K562 (cell line): ENCODE measurements around the gene ANKRD11. TPM values are rescaled to one million over a fixed set of nuclear protein-coding genes. Genes with fewer than 3 reads are reported as not detected.

Experiments
- ATF7 ChIP-seq: fragments of 450-650 bp; IDR thresholded peaks from 2 replicates; pipeline ENCODE4 v1.7.1; 2014; ENCODE audit warnings: mild to moderate bottlenecking, moderate library complexity
- DIDO1 ChIP-seq: fragments of 450-650 bp; IDR thresholded peaks from 2 replicates; pipeline ENCODE4 v1.6.1; 2016; ENCODE audit warnings: low read depth, missing biosample characterization, missing genetic modification characterization
- KLF16 ChIP-seq: IDR thresholded peaks from 2 replicates; pipeline ENCODE4 v1.6.1; 2016; ENCODE audit warnings: antibody characterized with exemption
- SETDB1 ChIP-seq: IDR thresholded peaks from one replicate; pipeline ENCODE4 v1.6.1; 2012; ENCODE audit warnings: low read length, control low read depth, inconsistent platforms
- ZBED1 ChIP-seq: IDR thresholded peaks from 2 replicates; pipeline ENCODE4 v1.6.1; 2014
- ZNF184 ChIP-seq: sonication (generic); formaldehyde crosslinking; IDR thresholded peaks from 2 replicates; pipeline ENCODE4 v1.5.0; 2020; ENCODE audit warnings: missing genetic modification reagents
- polyA plus RNA-seq, 8 experiments: library from polyadenylated mRNA; depleted of rRNA in 4 of 8; stranded (reverse) in 5 of 8; unstranded in 3 of 8; fragments of >200 nt; fragmentation: Nextera tagmentation in 2 of 8; fragmentation: Illumina TruSeq in 1 of 8; extraction: Ambion mirVana in 2 of 8; extraction: Trizol in 1 of 8; gene quantifications; 2 replicates each; pipeline versions ENCODE4 v1.2.1 to v1.2.3, GENCODE V29; 2011 to 2014; ENCODE audit warnings: inconsistent platforms in 1 of 8, missing spikeins in 1 of 8
- total RNA-seq, 7 experiments: library from RNA; depleted of rRNA in 6 of 7; stranded (reverse); fragments of >200 nt in 6 of 7; fragmentation: Illumina TruSeq in 2 of 7; extraction: Trizol in 2 of 7; gene quantifications; 2 replicates each; pipeline versions ENCODE4 v1.2.1 to v1.2.3, GENCODE V29; 2011 to 2021; ENCODE audit warnings: low replicate concordance in 1 of 7
- TF ChIP-seq, protein P1 (sequence below): sonication (generic); formaldehyde crosslinking; IDR thresholded peaks from 2 replicates; pipeline ENCODE4 v1.8.0; 2023; ENCODE audit warnings: mild to moderate bottlenecking, missing genetic modification reagents
- TF ChIP-seq, protein P2 (sequence below), 2 experiments: IDR thresholded peaks; 2 replicates each; pipeline ENCODE4 v1.6.1; 2011; ENCODE audit warnings: borderline replicate concordance in 1 of 2, control low read depth in 1 of 2, low read depth in 1 of 2, low read length in 1 of 2, mild to moderate bottlenecking in 1 of 2, mixed read lengths in 1 of 2, moderate library complexity in 1 of 2; ENCODE audit not compliant: insufficient read depth in 1 of 2, insufficient read length in 1 of 2, poor library complexity in 1 of 2, severe bottlenecking in 1 of 2; ENCODE audit errors: extremely low read depth in 1 of 2

ANKRD11 gene
- total and polyA plus RNA-seq, 9 of the 15 experiments (the other 6 are each of a cell fraction or from before 2014, with no cell fraction given), result 4.7 to 126 (median 31.7) TPM

DNA sequence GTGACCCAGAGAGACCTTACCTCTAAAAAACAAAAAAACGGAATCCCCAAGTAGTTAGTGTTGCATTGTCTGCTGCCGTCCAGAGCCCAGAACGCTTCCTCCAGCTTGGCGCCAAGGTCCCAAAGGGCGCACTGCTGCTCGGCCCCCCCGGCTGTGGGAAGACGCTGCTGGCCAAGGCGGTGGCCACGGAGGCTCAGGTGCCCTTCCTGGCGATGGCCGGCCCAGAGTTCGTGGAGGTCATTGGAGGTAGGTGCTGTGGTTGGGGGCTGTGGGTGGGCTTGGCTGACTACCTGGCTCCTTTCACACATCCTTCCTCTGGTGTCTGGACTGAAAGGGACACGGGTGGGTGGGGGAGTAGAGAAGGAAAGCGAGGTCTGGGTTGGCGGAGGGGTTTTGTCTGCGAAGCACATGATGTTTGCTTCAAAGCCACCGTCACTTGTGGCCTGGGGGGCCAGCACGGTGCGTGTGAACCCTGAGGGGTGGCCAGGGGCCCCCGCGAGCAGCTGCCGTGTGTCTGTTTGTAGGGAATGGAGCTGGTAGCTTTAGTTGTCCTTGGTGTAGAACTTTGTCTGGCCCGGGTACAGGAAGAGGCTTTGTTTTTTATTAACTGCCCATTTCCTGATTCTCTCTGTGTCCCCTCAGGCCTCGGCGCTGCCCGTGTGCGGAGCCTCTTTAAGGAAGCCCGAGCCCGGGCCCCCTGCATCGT lies 41.6 kb upstream of the ANKRD11 start (continued):
- TF ChIP-seq, protein P1, sequence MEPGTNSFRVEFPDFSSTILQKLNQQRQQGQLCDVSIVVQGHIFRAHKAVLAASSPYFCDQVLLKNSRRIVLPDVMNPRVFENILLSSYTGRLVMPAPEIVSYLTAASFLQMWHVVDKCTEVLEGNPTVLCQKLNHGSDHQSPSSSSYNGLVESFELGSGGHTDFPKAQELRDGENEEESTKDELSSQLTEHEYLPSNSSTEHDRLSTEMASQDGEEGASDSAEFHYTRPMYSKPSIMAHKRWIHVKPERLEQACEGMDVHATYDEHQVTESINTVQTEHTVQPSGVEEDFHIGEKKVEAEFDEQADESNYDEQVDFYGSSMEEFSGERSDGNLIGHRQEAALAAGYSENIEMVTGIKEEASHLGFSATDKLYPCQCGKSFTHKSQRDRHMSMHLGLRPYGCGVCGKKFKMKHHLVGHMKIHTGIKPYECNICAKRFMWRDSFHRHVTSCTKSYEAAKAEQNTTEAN (CRISPR knock-in tag), result no peak
- TF ChIP-seq ATF7 (no peak), DIDO1 (no peak), SETDB1 (no peak), ZNF184 (0 out of 2 replicates have a peak, but pooled peaks have one; percentile 16), KLF16 (no peak), ZBED1 (no peak)
- TF ChIP-seq, protein P2, sequence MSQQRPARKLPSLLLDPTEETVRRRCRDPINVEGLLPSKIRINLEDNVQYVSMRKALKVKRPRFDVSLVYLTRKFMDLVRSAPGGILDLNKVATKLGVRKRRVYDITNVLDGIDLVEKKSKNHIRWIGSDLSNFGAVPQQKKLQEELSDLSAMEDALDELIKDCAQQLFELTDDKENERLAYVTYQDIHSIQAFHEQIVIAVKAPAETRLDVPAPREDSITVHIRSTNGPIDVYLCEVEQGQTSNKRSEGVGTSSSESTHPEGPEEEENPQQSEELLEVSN (IDR thresholded peaks at IDR 0.05; ENCODE audit: borderline replicate concordance in 1 of 2, extremely low read depth in 1 of 2, insufficient read depth in 1 of 2, insufficient read length in 1 of 2, low read depth in 1 of 2, low read length in 1 of 2, poor library complexity in 1 of 2, severe bottlenecking in 1 of 2), result no peak
